Liver (tissue), 9 donors: ENCODE results near the gene OR10C1. TPM values are rescaled to one million over a fixed set of nuclear protein-coding genes. Genes with fewer than 3 reads are reported as not detected.

ENCODE experiments used
- DNase-seq: peaks from one replicate; pipeline ENCODE4 v3.0.0-alpha.2; 2017; ENCODE audit warnings: low spot score
- H3K27ac ChIP-seq, 2 donors: one replicate each; pipeline ENCODE4 v1.7.0; 2013; ENCODE audit warnings: inconsistent platforms in 2 of 2, low read length in 2 of 2, control low read depth in 1 of 2, low read depth in 1 of 2, mild to moderate bottlenecking in 1 of 2
- H3K27me3 ChIP-seq, 4 donors: one replicate each; pipeline versions ENCODE4 v1.6.1 to v1.7.0; 2013; ENCODE audit warnings: low read length in 3 of 4, inconsistent platforms in 1 of 4, mild to moderate bottlenecking in 1 of 4, moderate library complexity in 1 of 4; ENCODE audit not compliant: control insufficient read depth in 4 of 4, insufficient read depth in 4 of 4
- H3K36me3 ChIP-seq, 4 donors: one replicate each; pipeline versions ENCODE4 v1.6.1 to v1.7.0; 2013; ENCODE audit warnings: low read length in 3 of 4, mild to moderate bottlenecking in 3 of 4, low read depth in 1 of 4, moderate library complexity in 1 of 4; ENCODE audit not compliant: control insufficient read depth in 4 of 4, insufficient read depth in 3 of 4
- H3K4me1 ChIP-seq, 4 donors: one replicate each; pipeline versions ENCODE4 v1.6.1 to v1.7.0; 2013; ENCODE audit warnings: low read length in 3 of 4, mild to moderate bottlenecking in 3 of 4, moderate library complexity in 1 of 4; ENCODE audit not compliant: control insufficient read depth in 4 of 4, insufficient read depth in 4 of 4
- H3K4me3 ChIP-seq, 3 donors: one replicate each; pipeline versions ENCODE4 v1.6.1 to v1.7.0; 2013; ENCODE audit warnings: low read length in 3 of 3, control low read depth in 1 of 3, low read depth in 1 of 3, mild to moderate bottlenecking in 1 of 3
- H3K9ac ChIP-seq, 2 donors: one replicate each; pipeline ENCODE4 v1.7.0; 2013; ENCODE audit warnings: low read length in 2 of 2, mild to moderate bottlenecking in 2 of 2, moderate library complexity in 2 of 2, control low read depth in 1 of 2, low read depth in 1 of 2
- H3K9me3 ChIP-seq, 4 donors: one replicate each; pipeline versions ENCODE4 v1.6.1 to v1.7.0; 2013; ENCODE audit warnings: low read length in 3 of 4; ENCODE audit not compliant: control insufficient read depth in 4 of 4
- EGR1 ChIP-seq, 2 donors: IDR thresholded peaks; 2 replicates each; pipeline ENCODE4 v1.6.1; 2016 to 2018; ENCODE audit warnings: antibody characterized with exemption in 2 of 2, low read depth in 2 of 2
- FOXA2 ChIP-seq: IDR thresholded peaks from 2 replicates; pipeline ENCODE4 v1.6.1; 2016; ENCODE audit warnings: antibody characterized with exemption
- GABPA ChIP-seq, 2 donors: IDR thresholded peaks in 1 of 2; conservative IDR thresholded peaks in 1 of 2; 2 replicates each; pipeline ENCODE4 v1.6.1; 2016; ENCODE audit warnings: antibody characterized with exemption in 2 of 2, mild to moderate bottlenecking in 1 of 2, moderate library complexity in 1 of 2
- HNF4A ChIP-seq, 2 donors: conservative IDR thresholded peaks; 2 replicates each; pipeline ENCODE4 v1.6.1; 2016; ENCODE audit warnings: antibody characterized with exemption in 2 of 2, mild to moderate bottlenecking in 2 of 2
- HNF4G ChIP-seq: IDR thresholded peaks from 2 replicates; pipeline ENCODE4 v1.6.1; 2016; ENCODE audit warnings: antibody characterized with exemption
- MAX ChIP-seq: IDR thresholded peaks from 2 replicates; pipeline ENCODE4 v1.6.1; 2016; ENCODE audit warnings: antibody characterized with exemption
- NR2F2 ChIP-seq: IDR thresholded peaks from 2 replicates; pipeline ENCODE4 v1.6.1; 2016; ENCODE audit warnings: antibody characterized with exemption
- RXRA ChIP-seq, 2 donors: IDR thresholded peaks; 2 replicates each; pipeline ENCODE4 v1.6.1; 2017 to 2018; ENCODE audit warnings: antibody characterized with exemption in 2 of 2, mild to moderate bottlenecking in 1 of 2
- SP1 ChIP-seq: IDR thresholded peaks from 2 replicates; pipeline ENCODE4 v1.6.1; 2018; ENCODE audit warnings: antibody characterized with exemption, mild to moderate bottlenecking
- TAF1 ChIP-seq: conservative IDR thresholded peaks from 2 replicates; pipeline ENCODE4 v1.6.1; 2016; ENCODE audit warnings: antibody characterized with exemption, mild to moderate bottlenecking
- YY1 ChIP-seq: IDR thresholded peaks from 2 replicates; pipeline ENCODE4 v1.6.1; 2016; ENCODE audit warnings: antibody characterized with exemption, mild to moderate bottlenecking
- WGBS: extraction: QIAGEN DNeasy Blood & Tissue Kit; methylation state at CpG from one replicate; pipeline ENCODE4 v1.1.7; 2013; 5-methylcytosine and 5-hydroxymethylcytosine counted together
- polyA plus RNA-seq, 2 donors: library from polyadenylated mRNA; stranded (reverse) in 1 of 2; unstranded in 1 of 2; fragments of 200-250 nt in 1 of 2; fragments of >200 nt in 1 of 2; fragmentation: Nextera tagmentation in 1 of 2; extraction: Ambion mirVana in 1 of 2; gene quantifications; one replicate each; pipeline versions ENCODE4 v1.2.1 to v1.2.3, GENCODE V29; 2013 to 2015
- total RNA-seq, 2 donors: library from RNA; depleted of rRNA; stranded (reverse); fragments of >200 nt; gene quantifications; one replicate each; pipeline ENCODE4 v1.2.3, GENCODE V29; 2014
- TF ChIP-seq, protein P1 (sequence below): IDR thresholded peaks from 2 replicates; pipeline ENCODE4 v1.6.1; 2016; ENCODE audit warnings: antibody characterized with exemption
- TF ChIP-seq, protein P2 (sequence below): fragments of 150-350 bp; IDR thresholded peaks from 2 replicates; pipeline ENCODE4 v1.5.1; 2017; ENCODE audit warnings: improper control_type of control experiment, low read depth, low read length; ENCODE audit not compliant: missing input control
- TF ChIP-seq, protein P3 (sequence below): IDR thresholded peaks from 2 replicates; pipeline ENCODE4 v1.6.1; 2016; ENCODE audit warnings: antibody characterized with exemption, mild to moderate bottlenecking
- donor health status: healthy.
- donor health status: healthy.
- donor health status: healthy.
- donor health status: healthy.
- donor health status: healthy.

Gene OR10C1
- total and polyA plus RNA-seq, 4 donors = not detected

DNA sequence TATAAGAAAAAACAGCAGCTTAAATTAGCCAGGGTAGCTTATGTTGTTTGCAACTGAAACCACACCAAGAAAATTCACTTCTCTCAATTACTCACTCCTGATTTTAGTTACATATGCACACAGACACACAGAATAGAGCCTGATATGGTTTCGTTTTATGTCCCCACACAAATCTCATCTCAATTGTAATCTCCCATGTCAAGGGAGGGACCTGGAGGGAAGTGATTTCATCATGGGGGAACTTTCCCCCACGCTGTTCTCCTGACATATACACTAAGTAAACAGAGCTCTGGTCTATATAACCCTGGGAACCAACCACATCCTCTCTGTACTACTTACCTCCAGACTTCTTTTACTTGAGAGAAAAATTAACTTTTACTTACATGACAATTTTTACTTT lies 14.5 kb upstream of the OR10C1 start:
- peaks cover 0 to 6% (median 0%) of the 10 kb centered on the region in 4 donors for H3K27me3 ChIP-seq
- H3K4me3 ChIP-seq = no peak overlapping the region
- H3K27ac ChIP-seq = no peak overlapping the region
- TF ChIP-seq FOXA2 (no peak), EGR1 (IDR thresholded peaks at IDR 0.05; ENCODE audit: low read depth in 2 of 2) (no peak), MAX (no peak), SP1 (no peak), YY1 (no peak), HNF4G (no peak), TAF1 (no peak), HNF4A (conservative IDR thresholded peaks at IDR 0.05) (no peak), GABPA (IDR thresholded peaks at IDR 0.05 in 1 of 2, conservative IDR thresholded peaks at IDR 0.05 in 1 of 2) (no peak)
- TF ChIP-seq, protein P1, sequence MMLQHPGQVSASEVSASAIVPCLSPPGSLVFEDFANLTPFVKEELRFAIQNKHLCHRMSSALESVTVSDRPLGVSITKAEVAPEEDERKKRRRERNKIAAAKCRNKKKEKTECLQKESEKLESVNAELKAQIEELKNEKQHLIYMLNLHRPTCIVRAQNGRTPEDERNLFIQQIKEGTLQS = no peak
- TF ChIP-seq, protein P2, sequence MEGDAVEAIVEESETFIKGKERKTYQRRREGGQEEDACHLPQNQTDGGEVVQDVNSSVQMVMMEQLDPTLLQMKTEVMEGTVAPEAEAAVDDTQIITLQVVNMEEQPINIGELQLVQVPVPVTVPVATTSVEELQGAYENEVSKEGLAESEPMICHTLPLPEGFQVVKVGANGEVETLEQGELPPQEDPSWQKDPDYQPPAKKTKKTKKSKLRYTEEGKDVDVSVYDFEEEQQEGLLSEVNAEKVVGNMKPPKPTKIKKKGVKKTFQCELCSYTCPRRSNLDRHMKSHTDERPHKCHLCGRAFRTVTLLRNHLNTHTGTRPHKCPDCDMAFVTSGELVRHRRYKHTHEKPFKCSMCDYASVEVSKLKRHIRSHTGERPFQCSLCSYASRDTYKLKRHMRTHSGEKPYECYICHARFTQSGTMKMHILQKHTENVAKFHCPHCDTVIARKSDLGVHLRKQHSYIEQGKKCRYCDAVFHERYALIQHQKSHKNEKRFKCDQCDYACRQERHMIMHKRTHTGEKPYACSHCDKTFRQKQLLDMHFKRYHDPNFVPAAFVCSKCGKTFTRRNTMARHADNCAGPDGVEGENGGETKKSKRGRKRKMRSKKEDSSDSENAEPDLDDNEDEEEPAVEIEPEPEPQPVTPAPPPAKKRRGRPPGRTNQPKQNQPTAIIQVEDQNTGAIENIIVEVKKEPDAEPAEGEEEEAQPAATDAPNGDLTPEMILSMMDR = no peak
- no peak for DNase-seq
- no peak overlapping the region for H3K9ac ChIP-seq
- no peaks in the 10 kb centered on the region for H3K9me3 ChIP-seq
- 40% methylated on average over 2 of the region's 2 CpGs for WGBS
- no peaks in the 10 kb centered on the region for H3K36me3 ChIP-seq
- H3K4me1 ChIP-seq = no peaks in the 10 kb centered on the region

- H3K9ac ChIP-seq = no peak overlapping the region
- no peak overlapping the region for H3K27ac ChIP-seq
- no peak for DNase-seq
- H3K4me1 ChIP-seq = no peaks in the 10 kb centered on the region
- no peak for TF ChIP-seq HNF4A (conservative IDR thresholded peaks at IDR 0.05)
- TF ChIP-seq TAF1 = no peak
- TF ChIP-seq, protein P3, sequence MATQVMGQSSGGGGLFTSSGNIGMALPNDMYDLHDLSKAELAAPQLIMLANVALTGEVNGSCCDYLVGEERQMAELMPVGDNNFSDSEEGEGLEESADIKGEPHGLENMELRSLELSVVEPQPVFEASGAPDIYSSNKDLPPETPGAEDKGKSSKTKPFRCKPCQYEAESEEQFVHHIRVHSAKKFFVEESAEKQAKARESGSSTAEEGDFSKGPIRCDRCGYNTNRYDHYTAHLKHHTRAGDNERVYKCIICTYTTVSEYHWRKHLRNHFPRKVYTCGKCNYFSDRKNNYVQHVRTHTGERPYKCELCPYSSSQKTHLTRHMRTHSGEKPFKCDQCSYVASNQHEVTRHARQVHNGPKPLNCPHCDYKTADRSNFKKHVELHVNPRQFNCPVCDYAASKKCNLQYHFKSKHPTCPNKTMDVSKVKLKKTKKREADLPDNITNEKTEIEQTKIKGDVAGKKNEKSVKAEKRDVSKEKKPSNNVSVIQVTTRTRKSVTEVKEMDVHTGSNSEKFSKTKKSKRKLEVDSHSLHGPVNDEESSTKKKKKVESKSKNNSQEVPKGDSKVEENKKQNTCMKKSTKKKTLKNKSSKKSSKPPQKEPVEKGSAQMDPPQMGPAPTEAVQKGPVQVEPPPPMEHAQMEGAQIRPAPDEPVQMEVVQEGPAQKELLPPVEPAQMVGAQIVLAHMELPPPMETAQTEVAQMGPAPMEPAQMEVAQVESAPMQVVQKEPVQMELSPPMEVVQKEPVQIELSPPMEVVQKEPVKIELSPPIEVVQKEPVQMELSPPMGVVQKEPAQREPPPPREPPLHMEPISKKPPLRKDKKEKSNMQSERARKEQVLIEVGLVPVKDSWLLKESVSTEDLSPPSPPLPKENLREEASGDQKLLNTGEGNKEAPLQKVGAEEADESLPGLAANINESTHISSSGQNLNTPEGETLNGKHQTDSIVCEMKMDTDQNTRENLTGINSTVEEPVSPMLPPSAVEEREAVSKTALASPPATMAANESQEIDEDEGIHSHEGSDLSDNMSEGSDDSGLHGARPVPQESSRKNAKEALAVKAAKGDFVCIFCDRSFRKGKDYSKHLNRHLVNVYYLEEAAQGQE = no peak
- TF ChIP-seq, protein P2 = no peak
- no peak for TF ChIP-seq SP1
- TF ChIP-seq NR2F2 = no peak
- TF ChIP-seq RXRA (IDR thresholded peaks at IDR 0.05) = no peak
- TF ChIP-seq HNF4G = no peak
- no peak for TF ChIP-seq MAX
- H3K36me3 ChIP-seq = no peaks in the 10 kb centered on the region
- H3K4me3 ChIP-seq = no peak overlapping the region
- WGBS = 40% methylated on average over 1 of the region's 1 CpG
- H3K9me3 ChIP-seq = no peaks in the 10 kb centered on the region
- peaks cover 0 to 6% (median 0%) of the 10 kb centered on the region in 4 donors for H3K27me3 ChIP-seq
Observed at GRCh38 chr6:29425075-29425474, 14.0 kb upstream of the OR10C1 start.
